ENCODE data around the gene PPM1D.

The PPM1D gene

DNA sequence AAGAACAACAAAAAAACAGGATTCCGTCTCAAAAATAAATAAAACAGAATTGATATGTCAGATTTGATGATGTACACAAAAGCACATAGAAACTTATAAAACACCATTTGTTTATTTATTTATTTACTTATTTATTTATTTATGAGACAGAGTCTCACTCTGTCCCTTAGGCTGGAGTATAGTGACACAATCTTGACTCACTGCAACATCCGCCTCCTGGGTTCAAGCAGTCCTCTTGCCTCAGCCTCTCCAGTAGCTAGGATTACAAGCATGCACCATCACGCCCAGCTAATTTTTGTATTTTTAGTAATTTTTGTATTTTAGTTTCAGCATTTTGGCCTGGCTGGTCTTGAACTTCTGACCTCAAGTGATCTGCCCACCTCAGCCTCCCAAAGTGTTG, 99.1 kb downstream of the PPM1D start:
- Mint-ChIP-seq H3K36me3 (ENCODE audit: insufficient read depth) (peaks cover 17% of the 10 kb centered on the region), H3K9me3 (no peaks in the 10 kb centered on the region), H3K27me3 (no peaks in the 10 kb centered on the region), H3K4me1 (no peaks in the 10 kb centered on the region), H3K27ac (ENCODE audit: low read depth) (peak overlapping the region; percentile 47), H3K4me3 (no peak overlapping the region)
- DNase-seq (ENCODE audit: low spot score in 2 of 2) (no peak), ATAC-seq (replicated peaks; ENCODE audit: extremely low read depth, poor library complexity, severe bottlenecking) (no peak)

DNA sequence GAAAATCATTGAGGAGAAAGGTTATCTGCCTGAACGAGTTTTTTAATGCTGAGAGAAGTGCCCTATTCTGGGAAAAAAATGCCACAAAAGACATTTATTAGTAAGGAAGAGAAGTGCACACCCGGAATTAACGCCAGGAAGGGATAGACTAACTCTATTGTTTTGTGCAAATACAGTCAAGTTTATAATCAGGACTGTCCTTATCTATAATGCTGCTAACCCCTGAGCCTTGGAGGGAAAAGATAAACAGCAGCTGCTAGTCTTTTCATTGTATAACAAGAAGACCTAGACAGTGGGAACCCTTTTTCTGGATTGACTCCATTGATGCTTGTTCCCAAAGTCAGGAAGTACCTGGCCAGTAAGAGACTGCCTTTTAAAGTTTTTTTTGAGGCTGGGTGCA, 104.2 kb downstream of the PPM1D start:
- Mint-ChIP-seq H3K4me3 (no peak overlapping the region), H3K9me3 (no peaks in the 10 kb centered on the region), H3K36me3 (ENCODE audit: insufficient read depth) (peaks cover 7% of the 10 kb centered on the region), H3K27me3 (no peaks in the 10 kb centered on the region), H3K27ac (ENCODE audit: low read depth) (no peak overlapping the region), H3K4me1 (no peaks in the 10 kb centered on the region)
- no peak for ATAC-seq (replicated peaks; ENCODE audit: extremely low read depth, poor library complexity, severe bottlenecking)
- no peak for DNase-seq (ENCODE audit: low spot score in 2 of 2)

DNA sequence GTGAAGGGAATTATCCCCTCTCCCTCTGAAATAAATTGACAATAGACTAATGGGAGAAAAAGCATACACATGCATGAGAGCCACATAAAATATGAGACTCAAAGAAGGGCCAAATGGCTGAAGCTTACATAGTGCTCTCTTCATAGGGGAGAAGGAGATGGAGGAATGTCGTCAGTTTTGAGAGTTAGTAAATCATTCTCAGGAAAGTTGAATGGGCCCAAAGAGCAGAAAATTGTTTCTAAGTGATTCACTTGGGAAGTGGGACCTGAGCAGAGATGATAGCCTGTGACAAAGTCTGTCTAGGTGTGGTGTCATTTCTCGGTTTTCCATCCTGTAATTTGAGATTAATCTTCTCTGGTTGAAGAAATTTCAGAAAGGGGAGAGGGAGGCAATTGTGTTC, 112.7 kb downstream of the PPM1D start:
- Mint-ChIP-seq H3K4me3 (no peak overlapping the region), H3K4me1 (peaks cover 6% of the 10 kb centered on the region), H3K27ac (ENCODE audit: low read depth) (peak overlapping the region; percentile 3), H3K36me3 (ENCODE audit: insufficient read depth) (peaks cover 19% of the 10 kb centered on the region), H3K27me3 (no peaks in the 10 kb centered on the region), H3K9me3 (no peaks in the 10 kb centered on the region)
- DNase-seq (ENCODE audit: low spot score in 2 of 2) (no peak), ATAC-seq (replicated peaks; ENCODE audit: extremely low read depth, poor library complexity, severe bottlenecking) (no peak)

DNA sequence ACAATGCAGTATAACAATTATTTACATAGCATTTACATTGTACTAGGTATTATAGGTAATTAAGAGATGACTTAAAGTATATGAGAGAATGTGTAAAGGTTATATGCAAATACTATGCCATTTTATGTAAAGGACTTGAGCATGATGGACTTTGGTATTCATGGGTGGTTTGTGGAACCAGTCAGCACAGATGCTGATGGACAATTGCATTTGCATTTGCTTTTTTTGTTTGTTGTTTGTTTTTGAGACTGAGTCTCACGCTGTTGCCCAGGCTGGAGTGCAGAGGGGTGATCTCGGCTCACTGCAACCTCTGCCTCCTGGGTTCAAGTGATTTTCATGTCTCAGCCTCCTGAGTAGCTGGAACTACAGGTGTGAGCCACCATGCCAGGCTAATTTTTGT, 113.6 kb downstream of the PPM1D start:
- Mint-ChIP-seq H3K4me3 (no peak overlapping the region), H3K4me1 (peaks cover 6% of the 10 kb centered on the region), H3K9me3 (no peaks in the 10 kb centered on the region), H3K27ac (ENCODE audit: low read depth) (no peak overlapping the region), H3K36me3 (ENCODE audit: insufficient read depth) (peaks cover 19% of the 10 kb centered on the region), H3K27me3 (no peaks in the 10 kb centered on the region)
- DNase-seq (ENCODE audit: low spot score in 2 of 2) = no peak
- no peak for ATAC-seq (replicated peaks; ENCODE audit: extremely low read depth, poor library complexity, severe bottlenecking)

Measured in central memory CD8-positive, alpha-beta T cell (primary cell).